ENCODE measurements around the gene SCRN1. TPM values are rescaled to one million over a fixed set of nuclear protein-coding genes. Genes with fewer than 3 reads are reported as not detected.

Gene SCRN1
- total RNA-seq, 2 experiments from 2014 or later = 37.1 to 62.7 TPM

GRCh38 chr7:29951206-29951605, 38.4 kb downstream of the SCRN1 start:
- H3K9me2 ChIP-seq (ENCODE audit: insufficient read depth, low read length) = no peaks in the 10 kb centered on the region
- intact Hi-C loops (cut with micrococcal nuclease; ENCODE audit: unreplicated experiment) = no loop called here
- peaks cover 9% of the 10 kb centered on the region for H3K4me1 ChIP-seq (ENCODE audit: insufficient read depth, low read length, poor library complexity, severe bottlenecking)
- DNase-seq (ENCODE audit: low spot score) = no peak
- TF ChIP-seq EZH2phosphoT487 (IDR thresholded peaks at IDR 0.05; ENCODE audit: borderline replicate concordance, low read depth, low read length) = no peak
- TF ChIP-seq CTCF (conservative IDR thresholded peaks at IDR 0.05; ENCODE audit: low read length) = no peak
- H3K9me3 ChIP-seq (ENCODE audit: low read length) = peaks cover 9% of the 10 kb centered on the region; the same call in 1 of the 2 replicates
- H3K36me3 ChIP-seq (ENCODE audit: insufficient read depth, low read length) = peaks cover 89% of the 10 kb centered on the region
- no TSS peak for BruUV-seq (replicated peaks)
- no peak overlapping the region for H2AFZ ChIP-seq (ENCODE audit: low read length)
- no peak overlapping the region for H3K4me3 ChIP-seq (ENCODE audit: low read depth, low read length, poor library complexity, severe bottlenecking)
- POLR2A ChIA-PET = interaction anchor here (1.0 to 1.7 kb wide), 3 partner anchors 9 to 33 kb away, joined by 3 read pairs; no protein-coding TSS in a partner anchor
- no peak overlapping the region for H3K27ac ChIP-seq (ENCODE audit: low read depth, low read length, poor library complexity, severe bottlenecking)
- no peak overlapping the region for H3K4me2 ChIP-seq (ENCODE audit: low read length)
- peaks cover 5% of the 10 kb centered on the region; the same call in 1 of the 2 replicates for H4K20me1 ChIP-seq (ENCODE audit: insufficient read depth, low read length)
- H3K79me2 ChIP-seq (ENCODE audit: insufficient read depth, low read depth, low read length) = no peaks in the 10 kb centered on the region
- CTCF ChIA-PET (ENCODE audit: unreplicated experiment) = no interaction called here

- DNase-seq (ENCODE audit: low spot score) = peak; percentile 20
- H3K9me2 ChIP-seq (ENCODE audit: insufficient read depth, low read length) = no peaks in the 10 kb centered on the region
- no TSS peak for BruUV-seq (replicated peaks)
- H3K36me3 ChIP-seq (ENCODE audit: insufficient read depth, low read length) = peaks cover 92% of the 10 kb centered on the region
- intact Hi-C loops (cut with micrococcal nuclease; ENCODE audit: unreplicated experiment) = no loop called here
- no peak overlapping the region for H2AFZ ChIP-seq (ENCODE audit: low read length)
- no peak overlapping the region for H3K4me3 ChIP-seq (ENCODE audit: low read depth, low read length, poor library complexity, severe bottlenecking)
- peaks cover 1% of the 10 kb centered on the region for H3K4me1 ChIP-seq (ENCODE audit: insufficient read depth, low read length, poor library complexity, severe bottlenecking)
- H3K27ac ChIP-seq (ENCODE audit: low read depth, low read length, poor library complexity, severe bottlenecking) = no peak overlapping the region
- ChIA-PET CTCF (ENCODE audit: unreplicated experiment) (no interaction called here), POLR2A (interaction anchor here (1.0 to 1.7 kb wide), 3 partner anchors 10 to 34 kb away, joined by 3 read pairs; no protein-coding TSS in a partner anchor)
- no peak for TF ChIP-seq CTCF (conservative IDR thresholded peaks at IDR 0.05; ENCODE audit: low read length)
- no peak for TF ChIP-seq EZH2phosphoT487 (IDR thresholded peaks at IDR 0.05; ENCODE audit: borderline replicate concordance, low read depth, low read length)
- no peaks in the 10 kb centered on the region; the same call in 1 of the 2 replicates for H4K20me1 ChIP-seq (ENCODE audit: insufficient read depth, low read length)
- H3K79me2 ChIP-seq (ENCODE audit: insufficient read depth, low read depth, low read length) = no peaks in the 10 kb centered on the region
- H3K4me2 ChIP-seq (ENCODE audit: low read length) = no peak overlapping the region
- H3K9me3 ChIP-seq (ENCODE audit: low read length) = peaks cover 9% of the 10 kb centered on the region; the same call in 1 of the 2 replicates
Observed at GRCh38 chr7:29950480-29950879, 39.1 kb downstream of the SCRN1 start.

DNA sequence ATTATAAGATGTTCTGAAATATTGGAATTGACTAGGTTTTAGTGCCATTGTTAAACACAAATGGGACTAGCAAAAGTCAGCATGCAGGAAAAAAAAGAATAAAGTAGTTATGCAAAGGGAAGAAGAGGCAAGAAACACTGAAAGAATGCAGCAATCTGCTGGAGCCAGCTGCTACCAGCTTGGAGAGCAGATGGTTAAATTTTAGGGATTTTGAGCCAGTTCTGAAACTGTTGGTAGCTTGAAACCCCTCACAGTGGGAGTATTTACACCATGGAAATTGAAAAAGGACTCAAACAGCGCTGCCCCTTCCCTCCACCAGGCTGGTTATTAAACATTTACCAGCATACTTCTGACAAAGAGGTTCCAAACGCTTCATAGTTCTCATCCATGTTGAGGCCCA, 41.0 kb downstream of the SCRN1 start:
- CTCF ChIA-PET (ENCODE audit: unreplicated experiment) = no interaction called here
- TF ChIP-seq EZH2phosphoT487 (IDR thresholded peaks at IDR 0.05; ENCODE audit: borderline replicate concordance, low read depth, low read length) (no peak), CTCF (conservative IDR thresholded peaks at IDR 0.05; ENCODE audit: low read length) (no peak)
- Histone ChIP-seq H3K9me2 (ENCODE audit: insufficient read depth, low read length) (no peaks in the 10 kb centered on the region), H3K4me1 (ENCODE audit: insufficient read depth, low read length, poor library complexity, severe bottlenecking) (no peaks in the 10 kb centered on the region), H3K9me3 (ENCODE audit: low read length) (peaks cover 9% of the 10 kb centered on the region; the same call in 1 of the 2 replicates), H2AFZ (ENCODE audit: low read length) (no peak overlapping the region), H3K79me2 (ENCODE audit: insufficient read depth, low read depth, low read length) (no peaks in the 10 kb centered on the region), H3K4me2 (ENCODE audit: low read length) (no peak overlapping the region), H3K27ac (ENCODE audit: low read depth, low read length, poor library complexity, severe bottlenecking) (no peak overlapping the region), H3K36me3 (ENCODE audit: insufficient read depth, low read length) (peaks cover 90% of the 10 kb centered on the region), H3K4me3 (ENCODE audit: low read depth, low read length, poor library complexity, severe bottlenecking) (no peak overlapping the region), H4K20me1 (ENCODE audit: insufficient read depth, low read length) (no peaks in the 10 kb centered on the region)
- DNase-seq (ENCODE audit: low spot score) = no peak
- intact Hi-C loops (cut with micrococcal nuclease; ENCODE audit: unreplicated experiment) = no loop called here
- BruUV-seq (replicated peaks) = no TSS peak
- POLR2A ChIA-PET = no interaction called here

Data from OCI-LY7 (cell line).